Activated CD8-positive, alpha-beta T cell treated with anti-CD3 and anti-CD28 coated beads for 36 hours (primary cell): ENCODE measurements around the gene PCYT1A. TPM values are rescaled to one million over a fixed set of nuclear protein-coding genes. Genes with fewer than 3 reads are reported as not detected.
"Not testable (repeated sequence)": the region's sequence is repeated elsewhere in the genome, so short reads cannot be mapped to it uniquely, and the experiment has no call there.

Experiments used
- ATAC-seq: fragments of 200-7000 bp; cut with Tn5 transposase; one replicate; pipeline ENCODE4 v1.10.0; 2021; ENCODE audit warnings: mild to moderate bottlenecking, moderate library complexity
- CTCF ChIA-PET: fragments of 350-600 bp; sonication (Branson Sonifier 250); formaldehyde crosslinking; loops from one replicate; lab custom pipeline; 2021; ENCODE audit warnings: antibody characterized with exemption; lab: Charles Lee
- POLR2A ChIA-PET: fragments of 350-600 bp; sonication (Branson Sonifier 250); formaldehyde crosslinking; loops from one replicate; lab custom pipeline; 2021; ENCODE audit warnings: antibody characterized with exemption; lab: Charles Lee
- DNase-seq: peaks from one replicate; pipeline ENCODE4 v3.0.0-alpha.2; 2020
- H3K27ac Mint-ChIP-seq: one replicate; pipeline ENCODE4 v1.8.0; 2021; ENCODE audit warnings: mild to moderate bottlenecking, mixed read lengths
- H3K27me3 Mint-ChIP-seq: one replicate; pipeline ENCODE4 v1.8.0; 2021; ENCODE audit warnings: mixed read lengths
- H3K36me3 Mint-ChIP-seq: one replicate; pipeline ENCODE4 v1.8.0; 2021; ENCODE audit warnings: low read depth, mixed read lengths
- H3K4me1 Mint-ChIP-seq: one replicate; pipeline ENCODE4 v1.8.0; 2021; ENCODE audit warnings: low read depth, mixed read lengths
- H3K4me3 Mint-ChIP-seq: one replicate; pipeline ENCODE4 v1.8.0; 2021; ENCODE audit warnings: mild to moderate bottlenecking, moderate library complexity, mixed read lengths
- H3K9me3 Mint-ChIP-seq: one replicate; pipeline ENCODE4 v1.8.0; 2021; ENCODE audit warnings: mixed read lengths
- intact Hi-C: fragments of 100-400 bp; cut with micrococcal nuclease; formaldehyde crosslinking; loops from one replicate; pipeline ENCODE4 v1.10.0; 2022
- total RNA-seq, 2 experiments: library from RNA; stranded (reverse); gene quantifications; one replicate each; pipeline ENCODE4 v1.2.3, GENCODE V29; 2021
- TF ChIP-seq, protein P1 (sequence below): fragments of 200-600 bp; IDR thresholded peaks from one replicate; pipeline ENCODE4 v1.8.0; 2022; ENCODE audit warnings: antibody characterized with exemption, mild to moderate bottlenecking

PCYT1A gene
- total RNA-seq, 2 experiments from 2014 or later, result 31.0 to 33.7 TPM

DNA sequence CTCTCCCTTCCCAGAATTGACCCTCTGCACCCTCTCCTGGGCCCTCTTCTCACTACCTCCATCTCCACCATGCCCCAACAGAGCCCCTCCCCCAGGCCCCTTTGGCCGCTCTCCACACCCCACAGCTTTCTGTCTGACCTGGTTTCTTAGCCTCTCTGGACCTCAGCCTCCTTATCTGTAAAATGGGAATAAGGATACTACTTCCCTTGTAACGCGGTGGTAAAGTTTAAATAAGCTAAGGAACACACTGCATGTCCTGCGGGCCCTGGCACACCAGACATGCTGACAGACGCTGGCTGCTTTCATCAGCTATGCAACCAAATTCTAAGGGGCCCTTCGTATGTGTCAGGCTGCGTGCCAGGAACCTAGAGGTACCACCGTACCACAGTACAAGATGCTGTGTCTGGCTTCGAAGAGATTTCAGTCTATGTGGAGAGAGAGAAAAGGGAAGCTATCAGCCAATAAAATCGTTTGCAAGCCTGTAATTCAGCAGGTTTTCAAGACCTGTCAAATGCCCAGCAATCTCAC is 72.0 kb downstream of the PCYT1A start:
- CTCF ChIA-PET, result interaction anchor here (1.8 kb wide), 1 partner anchor 142 kb away, joined by 4 read pairs; no protein-coding TSS in a partner anchor
- no peaks in the 10 kb centered on the region for H3K36me3 Mint-ChIP-seq
- peaks cover 17% of the 10 kb centered on the region for H3K4me1 Mint-ChIP-seq
- intact Hi-C loops, result no loop called here
- no peak overlapping the region for H3K4me3 Mint-ChIP-seq
- no peak for ATAC-seq
- no peaks in the 10 kb centered on the region for H3K9me3 Mint-ChIP-seq
- DNase-seq, result no peak
- no peak overlapping the region for H3K27ac Mint-ChIP-seq
- TF ChIP-seq, protein P1, sequence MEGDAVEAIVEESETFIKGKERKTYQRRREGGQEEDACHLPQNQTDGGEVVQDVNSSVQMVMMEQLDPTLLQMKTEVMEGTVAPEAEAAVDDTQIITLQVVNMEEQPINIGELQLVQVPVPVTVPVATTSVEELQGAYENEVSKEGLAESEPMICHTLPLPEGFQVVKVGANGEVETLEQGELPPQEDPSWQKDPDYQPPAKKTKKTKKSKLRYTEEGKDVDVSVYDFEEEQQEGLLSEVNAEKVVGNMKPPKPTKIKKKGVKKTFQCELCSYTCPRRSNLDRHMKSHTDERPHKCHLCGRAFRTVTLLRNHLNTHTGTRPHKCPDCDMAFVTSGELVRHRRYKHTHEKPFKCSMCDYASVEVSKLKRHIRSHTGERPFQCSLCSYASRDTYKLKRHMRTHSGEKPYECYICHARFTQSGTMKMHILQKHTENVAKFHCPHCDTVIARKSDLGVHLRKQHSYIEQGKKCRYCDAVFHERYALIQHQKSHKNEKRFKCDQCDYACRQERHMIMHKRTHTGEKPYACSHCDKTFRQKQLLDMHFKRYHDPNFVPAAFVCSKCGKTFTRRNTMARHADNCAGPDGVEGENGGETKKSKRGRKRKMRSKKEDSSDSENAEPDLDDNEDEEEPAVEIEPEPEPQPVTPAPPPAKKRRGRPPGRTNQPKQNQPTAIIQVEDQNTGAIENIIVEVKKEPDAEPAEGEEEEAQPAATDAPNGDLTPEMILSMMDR, result no peak
- no peaks in the 10 kb centered on the region for H3K27me3 Mint-ChIP-seq
- POLR2A ChIA-PET, result interaction anchor here (0.9 to 1.4 kb wide), 2 partner anchors 10 to 12 kb away, joined by 3 read pairs; no protein-coding TSS in a partner anchor

- no peaks in the 10 kb centered on the region for H3K27me3 Mint-ChIP-seq
- intact Hi-C loops, result no loop called here
- DNase-seq (no peak), ATAC-seq (no peak)
- no peak overlapping the region for H3K4me3 Mint-ChIP-seq
- ChIA-PET POLR2A (interaction anchor here (0.9 kb wide), 1 partner anchor 12 kb away, joined by 3 read pairs; no protein-coding TSS in a partner anchor), CTCF (interaction anchor here (0.7 to 1.8 kb wide), 2 partner anchors 141 to 144 kb away, joined by 3 to 4 read pairs; no protein-coding TSS in a partner anchor)
- no peak overlapping the region for H3K27ac Mint-ChIP-seq
- H3K4me1 Mint-ChIP-seq, result peaks cover 14% of the 10 kb centered on the region
- TF ChIP-seq, protein P1, result no peak
- no peaks in the 10 kb centered on the region for H3K36me3 Mint-ChIP-seq
- H3K9me3 Mint-ChIP-seq, result no peaks in the 10 kb centered on the region
These were observed 72.6 kb downstream of the PCYT1A start for GRCh38 chr3:196214783-196215441.

DNA sequence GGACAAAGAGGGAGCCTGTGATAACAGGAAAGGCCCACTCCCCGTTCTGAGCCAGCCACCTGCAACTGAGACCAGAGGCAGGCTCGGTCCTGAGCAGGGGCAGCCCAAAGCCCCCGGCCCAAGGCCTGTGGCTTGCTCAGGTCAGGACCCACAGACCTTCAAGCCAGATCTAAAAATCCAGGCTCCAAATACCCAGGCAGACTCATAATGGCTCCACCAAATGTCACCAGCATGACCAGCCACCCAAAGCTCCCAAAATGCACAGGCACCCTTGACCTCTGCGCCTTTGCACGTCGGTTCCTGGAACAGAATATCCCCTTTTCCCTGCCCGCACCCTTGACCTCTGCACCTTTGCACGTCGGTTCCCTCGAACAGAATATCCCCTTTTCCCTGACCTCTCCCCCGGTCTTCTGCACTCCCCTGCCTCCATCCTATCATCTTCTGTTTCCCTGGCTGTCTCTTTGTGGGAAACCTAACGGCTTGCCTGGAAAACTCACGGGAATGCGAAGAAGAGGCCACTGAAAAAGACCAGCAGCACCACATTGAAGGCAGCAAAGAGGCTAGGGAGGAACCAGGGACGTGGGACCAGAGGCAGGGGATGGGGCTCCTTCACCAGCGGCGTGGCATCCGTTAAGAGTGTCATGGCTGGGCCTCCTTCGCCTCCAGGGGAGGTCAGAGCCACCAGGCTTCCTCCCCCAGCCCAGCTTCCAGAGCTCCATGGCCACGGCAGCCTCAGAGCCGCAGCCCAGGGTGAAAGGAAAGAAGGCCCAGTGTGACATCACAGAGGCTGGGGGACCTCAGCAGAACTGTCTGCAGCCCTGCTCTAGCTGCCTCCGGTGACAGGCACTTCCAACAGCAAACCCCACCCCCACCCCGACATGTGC is 76.6 kb downstream of the PCYT1A start, which contains the start of gene ZDHHC19:
Gene ZDHHC19, minus strand, starts transcription at position 728 of the 884 bp plus-strand sequence. Its CDS starts 85 bp downstream, at position 643.
- Mint-ChIP-seq H3K4me3 (no peak within 1 kb of the TSS), H3K9me3 (no peaks in the 10 kb centered on the region), H3K27me3 (peaks cover 5% of the 10 kb centered on the region), H3K27ac (no peak within 1 kb of the TSS), H3K4me1 (peaks cover 13% of the 10 kb centered on the region), H3K36me3 (no peaks in the 10 kb centered on the region)
- ATAC-seq, result no peak
- no peak for DNase-seq
- TF ChIP-seq, protein P1, result no peak
- intact Hi-C loops, result no loop called here
- ChIA-PET POLR2A (interaction anchor here (0.7 kb wide), 1 partner anchor 9 kb away, joined by 3 read pairs; no protein-coding TSS in a partner anchor), CTCF (no interaction called here)

DNA sequence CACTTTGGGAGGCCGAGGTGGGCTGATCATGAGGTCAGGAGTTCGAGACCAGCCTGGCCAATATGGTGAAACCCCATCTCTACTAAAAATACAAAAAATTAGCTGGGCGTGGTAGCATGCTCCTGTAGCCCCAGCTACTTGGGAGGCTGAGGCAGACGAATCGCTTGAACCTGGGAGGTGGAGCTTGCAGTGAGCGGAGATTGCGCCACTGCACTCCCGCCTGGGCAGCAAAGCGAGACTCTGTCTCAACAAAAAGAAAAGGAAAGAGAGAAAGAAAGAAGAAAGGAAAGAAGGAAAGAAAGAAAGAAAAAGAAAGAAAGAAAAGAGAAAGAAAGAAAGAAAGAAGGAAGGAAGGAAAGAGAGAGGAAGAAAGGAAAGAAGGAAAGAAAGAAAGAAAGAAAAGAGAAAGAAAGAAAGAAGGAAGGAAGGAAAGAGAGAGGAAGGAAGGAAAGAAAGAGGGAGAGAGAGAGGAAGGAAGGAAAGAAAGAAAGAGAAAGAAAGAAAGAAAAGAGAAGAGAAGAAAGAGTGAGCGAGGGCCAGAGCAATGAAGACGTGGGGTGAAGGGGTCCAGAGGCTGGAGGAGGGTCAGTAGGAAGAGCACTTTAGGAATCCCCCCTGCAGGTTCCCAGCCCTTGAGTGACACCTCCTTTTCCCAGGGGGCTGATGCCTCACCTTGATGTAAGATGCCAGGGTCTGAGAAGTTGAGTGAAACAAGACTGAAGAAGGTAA is 77.4 kb downstream of the PCYT1A start:
- intact Hi-C loops, H3K27ac Mint-ChIP-seq, H3K9me3 Mint-ChIP-seq, ATAC-seq, DNase-seq, H3K27me3 Mint-ChIP-seq, H3K4me3 Mint-ChIP-seq, CTCF ChIA-PET, H3K36me3 Mint-ChIP-seq, POLR2A ChIA-PET: not testable (repeated sequence)
- H3K4me1 Mint-ChIP-seq, result peaks cover 15% of the 10 kb centered on the region
